GM21576 (cell line): ENCODE data around the gene RPS6KA3.
A peak's percentile ranks its signal among the peaks of the same experiment; 100 is the strongest.

ENCODE experiments used
- ATAC-seq: cut with Tn5 transposase; IDR thresholded peaks from one replicate; pipeline ENCODE4 v1.9.1; 2021; ENCODE audit warnings: mild to moderate bottlenecking, moderate library complexity; ENCODE audit not compliant: unreplicated experiment

Gene RPS6KA3

GRCh38 chrX:20266810-20267606 is at the start of gene RPS6KA3:
Gene RPS6KA3 (minus strand): TSS chrX:20266909. CDS start chrX:20266632, 277 bp downstream.
- ATAC-seq, result peak; percentile 86

GRCh38 chrX:20315140-20315539 is 48.4 kb upstream of the RPS6KA3 start:
- ATAC-seq, result peak; percentile 73

- no peak for ATAC-seq
Measured at GRCh38 chrX:20313899-20314298, 47.2 kb upstream of the RPS6KA3 start.

GRCh38 chrX:20312018-20312417 is 45.3 kb upstream of the RPS6KA3 start:
- ATAC-seq, result no peak

- ATAC-seq, result no peak
Measured at GRCh38 chrX:20311505-20311904, 44.8 kb upstream of the RPS6KA3 start.

GRCh38 chrX:20309806-20310205 is 43.1 kb upstream of the RPS6KA3 start:
- no peak for ATAC-seq

- no peak for ATAC-seq
Measured at GRCh38 chrX:20306668-20307067, 40.0 kb upstream of the RPS6KA3 start.

- ATAC-seq, result no peak
Measured at GRCh38 chrX:20300822-20301221, 34.1 kb upstream of the RPS6KA3 start.

GRCh38 chrX:20294957-20295356 is 28.2 kb upstream of the RPS6KA3 start:
- no peak for ATAC-seq

GRCh38 chrX:20294284-20294683 is 27.6 kb upstream of the RPS6KA3 start:
- no peak for ATAC-seq

- no peak for ATAC-seq
Measured at GRCh38 chrX:20285511-20285910, 18.8 kb upstream of the RPS6KA3 start.

GRCh38 chrX:20284992-20285391 is 18.3 kb upstream of the RPS6KA3 start:
- no peak for ATAC-seq

- ATAC-seq, result no peak
Measured at GRCh38 chrX:20284444-20284843, 17.7 kb upstream of the RPS6KA3 start.

- ATAC-seq, result no peak
Measured at GRCh38 chrX:20280938-20281337, 14.2 kb upstream of the RPS6KA3 start.

- no peak for ATAC-seq
Measured at GRCh38 chrX:20274121-20274520, 7.4 kb upstream of the RPS6KA3 start.

GRCh38 chrX:20271730-20272129 is 5.0 kb upstream of the RPS6KA3 start:
- ATAC-seq, result no peak

GRCh38 chrX:20271186-20271585 is 4.5 kb upstream of the RPS6KA3 start:
- ATAC-seq, result no peak

GRCh38 chrX:20270562-20270890 is 3.8 kb upstream of the RPS6KA3 start:
- ATAC-seq, result no peak

- no peak for ATAC-seq
Measured at GRCh38 chrX:20269848-20270561, 3.3 kb upstream of the RPS6KA3 start.

- no peak for ATAC-seq
Measured at GRCh38 chrX:20267931-20268701, 1.4 kb upstream of the RPS6KA3 start.

- no peak for ATAC-seq
Measured at GRCh38 chrX:20267607-20267930, 860 bp upstream of the RPS6KA3 start.
